GM23338 (cell line): ENCODE measurements around the gene ADCY4. TPM values are rescaled to one million over a fixed set of nuclear protein-coding genes. Genes with fewer than 3 reads are reported as not detected.

Experiments used
- ATAC-seq: fragments of 200-7000 bp; cut with Tn5 transposase; 3 replicates; pipeline ENCODE4 v1.9.1; 2020
- DNase-seq: peaks from one replicate; pipeline ENCODE4 v3.0.0-alpha.2; 2015; ENCODE audit warnings: low spot score
- H2AFZ ChIP-seq: fragments of 200-600 bp; sonication (generic); 2 replicates; pipeline ENCODE4 v1.8.0; 2016; ENCODE audit warnings: antibody characterized with exemption, mild to moderate bottlenecking, moderate library complexity
- H3F3A ChIP-seq: fragments of 200-600 bp; sonication (generic); replicated peaks from 2 replicates; pipeline ENCODE4 v1.8.0; 2017; ENCODE audit warnings: antibody characterized with exemption, mixed run types, low read depth
- H3K27ac ChIP-seq: fragments of 200-600 bp; sonication (generic); 2 replicates; pipeline ENCODE4 v1.6.1; 2016; ENCODE audit warnings: low read depth
- H3K27me3 ChIP-seq: fragments of 200-600 bp; sonication (generic); 2 replicates; pipeline ENCODE4 v1.8.0; 2016; ENCODE audit warnings: mild to moderate bottlenecking, mixed run types, moderate library complexity; ENCODE audit not compliant: insufficient read depth
- H3K36me3 ChIP-seq: fragments of 200-600 bp; sonication (generic); 2 replicates; pipeline ENCODE4 v1.8.0; 2016; ENCODE audit warnings: mild to moderate bottlenecking; ENCODE audit not compliant: insufficient read depth
- H3K4me1 ChIP-seq: fragments of 200-600 bp; sonication (generic); 2 replicates; pipeline ENCODE4 v1.8.0; 2016; ENCODE audit warnings: mild to moderate bottlenecking, moderate library complexity; ENCODE audit not compliant: insufficient read depth
- H3K4me2 ChIP-seq: fragments of 200-600 bp; sonication (generic); 2 replicates; pipeline ENCODE4 v1.7.1; 2017; ENCODE audit warnings: mixed run types
- H3K4me3 ChIP-seq: fragments of 200-600 bp; sonication (generic); 2 replicates; pipeline ENCODE4 v1.6.1; 2016; ENCODE audit warnings: mixed run types
- H3K79me2 ChIP-seq: fragments of 200-600 bp; sonication (generic); replicated peaks from 2 replicates; pipeline ENCODE4 v1.8.0; 2017; ENCODE audit warnings: mild to moderate bottlenecking; ENCODE audit not compliant: insufficient read depth
- H3K9me2 ChIP-seq: fragments of 200-600 bp; sonication (generic); 2 replicates; pipeline ENCODE4 v1.8.0; 2017; ENCODE audit not compliant: insufficient read depth
- H4K20me1 ChIP-seq: fragments of 200-600 bp; sonication (generic); replicated peaks from 2 replicates; pipeline ENCODE4 v1.8.0; 2017; ENCODE audit warnings: mild to moderate bottlenecking; ENCODE audit not compliant: insufficient read depth
- H3K27ac Mint-ChIP-seq: 2 replicates; pipeline ENCODE4 v1.8.0; 2020; ENCODE audit warnings: inconsistent platforms, mild to moderate bottlenecking, moderate library complexity, mixed read lengths
- H3K27me3 Mint-ChIP-seq: 3 replicates; pipeline ENCODE4 v1.8.0; 2022; ENCODE audit warnings: low read depth, mild to moderate bottlenecking, moderate library complexity, mixed read lengths, inconsistent platforms; ENCODE audit not compliant: insufficient read depth, poor library complexity
- H3K36me3 Mint-ChIP-seq: 3 replicates; pipeline ENCODE4 v1.8.0; 2021; ENCODE audit warnings: low read depth, mild to moderate bottlenecking, inconsistent platforms, moderate library complexity, mixed read lengths
- H3K4me1 Mint-ChIP-seq: 3 replicates; pipeline ENCODE4 v1.8.0; 2020; ENCODE audit warnings: mild to moderate bottlenecking, inconsistent platforms, mixed read lengths
- H3K4me3 Mint-ChIP-seq: 3 replicates; pipeline ENCODE4 v1.8.0; 2021; ENCODE audit warnings: moderate library complexity, mild to moderate bottlenecking, inconsistent platforms, mixed read lengths
- H3K9me3 Mint-ChIP-seq: 3 replicates; pipeline ENCODE4 v1.8.0; 2020; ENCODE audit warnings: moderate library complexity, mild to moderate bottlenecking, inconsistent platforms, mixed read lengths
- CREB1 ChIP-seq: fragments of 250-450 bp; sonication (Bioruptor Pico); IDR thresholded peaks from 2 replicates; pipeline ENCODE4 v1.5.0; 2020; ENCODE audit warnings: low read depth, mild to moderate bottlenecking, moderate library complexity
- EZH2 ChIP-seq: fragments of 200-600 bp; sonication (generic); IDR thresholded peaks from one replicate; pipeline ENCODE4 v1.8.0; 2017; ENCODE audit warnings: antibody characterized with exemption, mild to moderate bottlenecking, low read depth; ENCODE audit not compliant: unreplicated experiment
- NANOG ChIP-seq: IDR thresholded peaks from 2 replicates; pipeline ENCODE4 v1.6.1; 2016; ENCODE audit warnings: antibody characterized with exemption, borderline replicate concordance
- POLR2AphosphoS5 ChIP-seq: IDR thresholded peaks from 2 replicates; pipeline ENCODE4 v1.6.1; 2016; ENCODE audit warnings: antibody characterized with exemption, low read depth
- STAT1 ChIP-seq: IDR thresholded peaks from one replicate; pipeline ENCODE4 v1.6.1; 2016; ENCODE audit warnings: antibody characterized with exemption; ENCODE audit not compliant: unreplicated experiment
- ZNF331 ChIP-seq: fragments of 250-450 bp; sonication (Bioruptor Pico); IDR thresholded peaks from 2 replicates; pipeline ENCODE4 v1.5.0; 2020; ENCODE audit warnings: low read depth, mild to moderate bottlenecking, moderate library complexity
- polyA plus RNA-seq: library from polyadenylated mRNA; unstranded; fragments of >200 nt; fragmentation: Nextera tagmentation; extraction: Ambion mirVana; gene quantifications from 2 replicates; pipeline ENCODE4 v1.2.1, GENCODE V29; 2016
- total RNA-seq: library from RNA; depleted of rRNA; stranded (reverse); fragments of >200 nt; shearing (Covaris generic); gene quantifications from 2 replicates; pipeline ENCODE4 v1.2.3, GENCODE V29; 2014
- TF ChIP-seq, protein P1 (sequence below): IDR thresholded peaks from one replicate; pipeline ENCODE4 v1.6.1; 2018; ENCODE audit warnings: antibody characterized with exemption; ENCODE audit not compliant: unreplicated experiment
- TF ChIP-seq, protein P2 (sequence below), 2 experiments: fragments of 200-600 bp in 1 of 2; sonication (generic) in 1 of 2; conservative IDR thresholded peaks; 2 replicates each; pipeline versions ENCODE4 v1.5.1 to v1.6.1; 2016 to 2017; ENCODE audit warnings: antibody characterized with exemption in 2 of 2, low read depth in 2 of 2, mild to moderate bottlenecking in 2 of 2, moderate library complexity in 1 of 2
- TF ChIP-seq, protein P3 (sequence below): IDR thresholded peaks from 2 replicates; pipeline ENCODE4 v1.6.1; 2016; ENCODE audit warnings: antibody characterized with exemption

Gene ADCY4
- total and polyA plus RNA-seq, 2 experiments from 2014 or later = 0.10 to 0.40 TPM

DNA sequence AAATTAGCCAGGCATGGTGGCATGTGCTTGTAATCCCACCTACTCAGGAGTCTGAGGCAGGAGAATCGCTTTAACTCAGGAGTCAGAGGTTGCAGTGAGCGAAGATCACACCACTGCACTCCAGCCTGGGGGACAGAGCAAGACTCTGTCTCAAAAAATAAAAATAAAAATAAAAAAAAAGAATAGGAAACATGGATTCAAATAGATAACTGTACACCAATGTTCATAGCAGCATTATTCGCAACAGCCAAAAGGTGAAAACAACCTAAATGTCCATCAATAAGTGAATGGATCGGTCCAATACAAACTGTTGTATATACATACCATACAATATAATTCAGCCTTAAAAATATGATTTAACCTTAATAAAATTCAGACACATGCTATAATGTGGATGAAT is 8.0 kb upstream of the ADCY4 start:
- Histone ChIP-seq H3K36me3 (no peaks in the 10 kb centered on the region), H3K27ac (no peak overlapping the region), H3K4me3 (no peak overlapping the region), H2AFZ (no peak overlapping the region), H3F3A (no peaks in the 10 kb centered on the region), H3K9me2 (no peaks in the 10 kb centered on the region), H4K20me1 (peaks cover 4% of the 10 kb centered on the region; the same call in 1 of the 2 replicates), H3K4me1 (no peaks in the 10 kb centered on the region), H3K79me2 (no peaks in the 10 kb centered on the region), H3K4me2 (no peak overlapping the region), H3K27me3 (peaks cover 92% of the 10 kb centered on the region)
- no peaks in the 10 kb centered on the region; the same call in 2 of the 3 replicates for H3K4me1 Mint-ChIP-seq
- no peaks in the 10 kb centered on the region for H3K9me3 Mint-ChIP-seq
- H3K36me3 Mint-ChIP-seq = no peaks in the 10 kb centered on the region
- H3K27me3 Mint-ChIP-seq = peaks cover 46% of the 10 kb centered on the region
- H3K27ac Mint-ChIP-seq = no peak overlapping the region
- DNase-seq (no peak), ATAC-seq (no peak)
- TF ChIP-seq, protein P1, sequence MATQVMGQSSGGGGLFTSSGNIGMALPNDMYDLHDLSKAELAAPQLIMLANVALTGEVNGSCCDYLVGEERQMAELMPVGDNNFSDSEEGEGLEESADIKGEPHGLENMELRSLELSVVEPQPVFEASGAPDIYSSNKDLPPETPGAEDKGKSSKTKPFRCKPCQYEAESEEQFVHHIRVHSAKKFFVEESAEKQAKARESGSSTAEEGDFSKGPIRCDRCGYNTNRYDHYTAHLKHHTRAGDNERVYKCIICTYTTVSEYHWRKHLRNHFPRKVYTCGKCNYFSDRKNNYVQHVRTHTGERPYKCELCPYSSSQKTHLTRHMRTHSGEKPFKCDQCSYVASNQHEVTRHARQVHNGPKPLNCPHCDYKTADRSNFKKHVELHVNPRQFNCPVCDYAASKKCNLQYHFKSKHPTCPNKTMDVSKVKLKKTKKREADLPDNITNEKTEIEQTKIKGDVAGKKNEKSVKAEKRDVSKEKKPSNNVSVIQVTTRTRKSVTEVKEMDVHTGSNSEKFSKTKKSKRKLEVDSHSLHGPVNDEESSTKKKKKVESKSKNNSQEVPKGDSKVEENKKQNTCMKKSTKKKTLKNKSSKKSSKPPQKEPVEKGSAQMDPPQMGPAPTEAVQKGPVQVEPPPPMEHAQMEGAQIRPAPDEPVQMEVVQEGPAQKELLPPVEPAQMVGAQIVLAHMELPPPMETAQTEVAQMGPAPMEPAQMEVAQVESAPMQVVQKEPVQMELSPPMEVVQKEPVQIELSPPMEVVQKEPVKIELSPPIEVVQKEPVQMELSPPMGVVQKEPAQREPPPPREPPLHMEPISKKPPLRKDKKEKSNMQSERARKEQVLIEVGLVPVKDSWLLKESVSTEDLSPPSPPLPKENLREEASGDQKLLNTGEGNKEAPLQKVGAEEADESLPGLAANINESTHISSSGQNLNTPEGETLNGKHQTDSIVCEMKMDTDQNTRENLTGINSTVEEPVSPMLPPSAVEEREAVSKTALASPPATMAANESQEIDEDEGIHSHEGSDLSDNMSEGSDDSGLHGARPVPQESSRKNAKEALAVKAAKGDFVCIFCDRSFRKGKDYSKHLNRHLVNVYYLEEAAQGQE = no peak
- TF ChIP-seq NANOG (no peak), CREB1 (CRISPR knock-in tag) (no peak), STAT1 (no peak), POLR2AphosphoS5 (no peak), EZH2 (no peak)
- TF ChIP-seq, protein P2, sequence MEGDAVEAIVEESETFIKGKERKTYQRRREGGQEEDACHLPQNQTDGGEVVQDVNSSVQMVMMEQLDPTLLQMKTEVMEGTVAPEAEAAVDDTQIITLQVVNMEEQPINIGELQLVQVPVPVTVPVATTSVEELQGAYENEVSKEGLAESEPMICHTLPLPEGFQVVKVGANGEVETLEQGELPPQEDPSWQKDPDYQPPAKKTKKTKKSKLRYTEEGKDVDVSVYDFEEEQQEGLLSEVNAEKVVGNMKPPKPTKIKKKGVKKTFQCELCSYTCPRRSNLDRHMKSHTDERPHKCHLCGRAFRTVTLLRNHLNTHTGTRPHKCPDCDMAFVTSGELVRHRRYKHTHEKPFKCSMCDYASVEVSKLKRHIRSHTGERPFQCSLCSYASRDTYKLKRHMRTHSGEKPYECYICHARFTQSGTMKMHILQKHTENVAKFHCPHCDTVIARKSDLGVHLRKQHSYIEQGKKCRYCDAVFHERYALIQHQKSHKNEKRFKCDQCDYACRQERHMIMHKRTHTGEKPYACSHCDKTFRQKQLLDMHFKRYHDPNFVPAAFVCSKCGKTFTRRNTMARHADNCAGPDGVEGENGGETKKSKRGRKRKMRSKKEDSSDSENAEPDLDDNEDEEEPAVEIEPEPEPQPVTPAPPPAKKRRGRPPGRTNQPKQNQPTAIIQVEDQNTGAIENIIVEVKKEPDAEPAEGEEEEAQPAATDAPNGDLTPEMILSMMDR (conservative IDR thresholded peaks at IDR 0.05; ENCODE audit: low read depth in 2 of 2) = no peak
- TF ChIP-seq, protein P3, sequence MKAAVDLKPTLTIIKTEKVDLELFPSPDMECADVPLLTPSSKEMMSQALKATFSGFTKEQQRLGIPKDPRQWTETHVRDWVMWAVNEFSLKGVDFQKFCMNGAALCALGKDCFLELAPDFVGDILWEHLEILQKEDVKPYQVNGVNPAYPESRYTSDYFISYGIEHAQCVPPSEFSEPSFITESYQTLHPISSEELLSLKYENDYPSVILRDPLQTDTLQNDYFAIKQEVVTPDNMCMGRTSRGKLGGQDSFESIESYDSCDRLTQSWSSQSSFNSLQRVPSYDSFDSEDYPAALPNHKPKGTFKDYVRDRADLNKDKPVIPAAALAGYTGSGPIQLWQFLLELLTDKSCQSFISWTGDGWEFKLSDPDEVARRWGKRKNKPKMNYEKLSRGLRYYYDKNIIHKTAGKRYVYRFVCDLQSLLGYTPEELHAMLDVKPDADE = no peak
- H3K4me3 Mint-ChIP-seq = no peak overlapping the region

DNA sequence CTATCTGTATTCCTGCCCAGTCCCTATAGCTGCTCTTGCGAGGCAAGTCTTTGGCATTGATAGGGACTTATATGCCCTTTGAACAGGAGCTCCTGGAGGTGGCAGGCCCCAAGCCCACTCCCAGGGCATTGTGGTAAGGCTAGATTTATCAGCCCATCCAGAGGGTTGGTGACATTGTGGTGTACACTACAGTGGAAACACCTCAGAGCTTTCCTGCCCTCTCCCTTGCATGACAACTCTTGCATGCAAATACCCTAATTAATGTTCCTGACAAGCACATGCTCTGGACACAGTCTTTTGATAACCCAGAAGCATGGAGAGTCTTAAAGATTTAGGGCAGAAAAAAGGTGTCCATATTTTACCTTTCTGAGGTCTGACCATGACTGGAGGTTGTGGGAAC is 5.7 kb upstream of the ADCY4 start:
- Histone ChIP-seq H2AFZ (no peak overlapping the region), H4K20me1 (peaks cover 4% of the 10 kb centered on the region; the same call in 1 of the 2 replicates), H3K27me3 (peaks cover 99% of the 10 kb centered on the region), H3F3A (no peaks in the 10 kb centered on the region), H3K4me3 (no peak overlapping the region), H3K27ac (no peak overlapping the region), H3K36me3 (no peaks in the 10 kb centered on the region), H3K79me2 (no peaks in the 10 kb centered on the region), H3K4me2 (no peak overlapping the region), H3K4me1 (peaks cover 7% of the 10 kb centered on the region; the same call in 1 of the 2 replicates), H3K9me2 (no peaks in the 10 kb centered on the region)
- H3K4me1 Mint-ChIP-seq = peaks cover 8% of the 10 kb centered on the region; the same call in 2 of the 3 replicates
- no peak overlapping the region for H3K4me3 Mint-ChIP-seq
- H3K36me3 Mint-ChIP-seq = no peaks in the 10 kb centered on the region
- TF ChIP-seq ZNF331 (no peak), EZH2 (peak; percentile 5)
- DNase-seq (no peak), ATAC-seq (no peak)
- no peak overlapping the region for H3K27ac Mint-ChIP-seq
- no peaks in the 10 kb centered on the region for H3K9me3 Mint-ChIP-seq
- peaks cover 69% of the 10 kb centered on the region for H3K27me3 Mint-ChIP-seq
